H1 (cell line): ENCODE measurements around the gene C15orf39. TPM values are rescaled to one million over a fixed set of nuclear protein-coding genes. Genes with fewer than 3 reads are reported as not detected.

ENCODE experiments used
- CTCF ChIA-PET: fragments of 300-600 bp; sonication (Branson Sonifier 250); formaldehyde crosslinking; loops from one replicate; lab custom pipeline; 2021; ENCODE audit not compliant: partially characterized antibody; lab: Charles Lee
- POLR2A ChIA-PET: fragments of 300-600 bp; sonication (Branson Sonifier 250); formaldehyde crosslinking; loops from one replicate; lab custom pipeline; 2021; ENCODE audit warnings: inconsistent platforms; ENCODE audit not compliant: partially characterized antibody; lab: Charles Lee
- DNase-seq, 2 experiments: peaks; one replicate each; pipeline versions ENCODE4 v3.0.0 to v3.0.0-alpha.2; 2010 to 2022; ENCODE audit warnings: low spot score in 2 of 2, low read depth in 1 of 2, mixed read lengths in 1 of 2
- FAIRE-seq: peaks from 2 replicates; lab custom pipeline; 2011; peaks lifted over from hg19 to GRCh38; lab: Jason Lieb, UNC
- H2AFZ ChIP-seq: 2 replicates; pipeline ENCODE4 v1.8.1; 2012; ENCODE audit warnings: low read length, inconsistent platforms
- H2AK5ac ChIP-seq: 2 replicates; pipeline ENCODE4 v1.6.1; 2013; ENCODE audit warnings: low read depth, low read length
- H2BK120ac ChIP-seq: replicated peaks from 2 replicates; pipeline ENCODE3; 2013; ENCODE audit warnings: low read depth, low read length, inconsistent platforms
- H2BK12ac ChIP-seq: 2 replicates; pipeline ENCODE4 v1.6.1; 2013; ENCODE audit warnings: low read depth, low read length
- H2BK15ac ChIP-seq: 2 replicates; pipeline ENCODE4 v1.6.1; 2013; ENCODE audit warnings: low read length
- H2BK20ac ChIP-seq: 2 replicates; pipeline ENCODE4 v1.6.1; 2013; ENCODE audit warnings: low read length
- H2BK5ac ChIP-seq: 2 replicates; pipeline ENCODE4 v1.6.1; 2013; ENCODE audit warnings: low read depth, low read length
- H3K14ac ChIP-seq: 2 replicates; pipeline ENCODE4 v1.6.1; 2013; ENCODE audit warnings: inconsistent platforms; ENCODE audit not compliant: insufficient read length
- H3K18ac ChIP-seq: 2 replicates; pipeline ENCODE4 v1.6.1; 2013; ENCODE audit warnings: low read length; ENCODE audit errors: extremely low read depth
- H3K23ac ChIP-seq: 2 replicates; pipeline ENCODE4 v1.6.1; 2013; ENCODE audit warnings: inconsistent platforms; ENCODE audit not compliant: insufficient read length
- H3K23me2 ChIP-seq: 2 replicates; pipeline ENCODE4 v1.6.1; 2013; ENCODE audit warnings: low read depth, low read length
- H3K27ac ChIP-seq: 2 replicates; pipeline ENCODE4 v1.6.1; 2011; ENCODE audit warnings: low read depth, low read length, inconsistent platforms
- H3K27me3 ChIP-seq, 4 experiments: replicated peaks in 1 of 4; 1 replicate in 1 of 4; 2 replicates in 3 of 4; pipeline versions ENCODE4 v1.6.1 to v1.8.1; 2011 to 2013; ENCODE audit warnings: low read length in 3 of 4, mild to moderate bottlenecking in 3 of 4, inconsistent platforms in 2 of 4, mixed read lengths in 2 of 4, moderate library complexity in 1 of 4; ENCODE audit not compliant: control insufficient read depth in 3 of 4, insufficient read depth in 3 of 4; ENCODE audit errors: extremely low read depth in 1 of 4
- H3K36me3 ChIP-seq, 4 experiments: 2 replicates each; pipeline versions ENCODE4 v1.6.1 to v1.8.1; 2011 to 2013; ENCODE audit warnings: mild to moderate bottlenecking in 4 of 4, low read length in 3 of 4, moderate library complexity in 2 of 4, control low read depth in 1 of 4, inconsistent platforms in 1 of 4; ENCODE audit not compliant: insufficient read depth in 4 of 4, control insufficient read depth in 2 of 4
- H3K4ac ChIP-seq: replicated peaks from 2 replicates; pipeline ENCODE3; 2013; ENCODE audit warnings: low read length, low read depth, mixed read lengths, inconsistent platforms; ENCODE audit not compliant: insufficient read length
- H3K4me1 ChIP-seq, 4 experiments: replicated peaks in 1 of 4; 1 replicate in 1 of 4; 2 replicates in 3 of 4; pipeline versions ENCODE4 v1.6.1 to v1.8.1; 2011 to 2013; ENCODE audit warnings: low read length in 3 of 4, inconsistent platforms in 2 of 4, mixed read lengths in 1 of 4; ENCODE audit not compliant: insufficient read depth in 4 of 4, control insufficient read depth in 3 of 4
- H3K4me2 ChIP-seq, 2 experiments: 2 replicates each; pipeline versions ENCODE4 v1.6.1 to v1.8.1; 2011 to 2013; ENCODE audit warnings: low read depth in 2 of 2, low read length in 2 of 2, control low read depth in 1 of 2, inconsistent platforms in 1 of 2, mild to moderate bottlenecking in 1 of 2; ENCODE audit not compliant: insufficient read depth in 1 of 2
- H3K4me3 ChIP-seq, 4 experiments: fragments of 200-600, 300-600 bp in 1 of 4; sonication (generic), shearing (Covaris generic), sonication (Bioruptor Twin) in 1 of 4; 2 replicates each; pipeline versions ENCODE4 v1.5.1 to v1.8.1; 2011 to 2016; ENCODE audit warnings: low read length in 4 of 4, low read depth in 3 of 4, control low read depth in 2 of 4, inconsistent platforms in 2 of 4, mild to moderate bottlenecking in 2 of 4, mixed read lengths in 1 of 4, moderate library complexity in 1 of 4; ENCODE audit not compliant: insufficient read depth in 2 of 4; ENCODE audit errors: extremely low read depth in 1 of 4
- H3K56ac ChIP-seq: replicated peaks from 2 replicates; pipeline ENCODE3; 2013; ENCODE audit warnings: low read depth, mild to moderate bottlenecking, mixed read lengths, low read length, inconsistent platforms; ENCODE audit not compliant: insufficient read length
- H3K79me1 ChIP-seq: 2 replicates; pipeline ENCODE4 v1.6.1; 2013; ENCODE audit warnings: low read depth, low read length, control low read depth
- H3K79me2 ChIP-seq, 2 experiments: 2 replicates each; pipeline versions ENCODE4 v1.6.1 to v1.8.1; 2012 to 2013; ENCODE audit warnings: low read length in 2 of 2, mild to moderate bottlenecking in 2 of 2, inconsistent platforms in 1 of 2; ENCODE audit not compliant: insufficient read depth in 2 of 2, control insufficient read depth in 1 of 2
- H3K9ac ChIP-seq, 4 experiments: replicated peaks in 1 of 4; 1 replicate in 1 of 4; 2 replicates in 3 of 4; pipeline versions ENCODE4 v1.6.1 to v1.8.1; 2011 to 2013; ENCODE audit warnings: low read depth in 3 of 4, low read length in 3 of 4, control low read depth in 2 of 4, mild to moderate bottlenecking in 2 of 4, moderate library complexity in 2 of 4, inconsistent platforms in 1 of 4; ENCODE audit errors: extremely low read depth in 1 of 4
- H3K9me3 ChIP-seq, 2 experiments: 2 replicates each; pipeline versions ENCODE4 v1.6.1 to v1.8.1; 2012 to 2013; ENCODE audit warnings: mild to moderate bottlenecking in 2 of 2, moderate library complexity in 2 of 2, control low read depth in 1 of 2, inconsistent platforms in 1 of 2, low read depth in 1 of 2, low read length in 1 of 2, mixed read lengths in 1 of 2; ENCODE audit not compliant: insufficient read depth in 2 of 2
- H4K20me1 ChIP-seq, 2 experiments: replicated peaks in 1 of 2; 2 replicates each; pipeline versions ENCODE3 to v1.8.1; 2011 to 2013; ENCODE audit warnings: inconsistent platforms in 2 of 2, low read length in 2 of 2, mild to moderate bottlenecking in 1 of 2; ENCODE audit not compliant: insufficient read depth in 2 of 2, control insufficient read depth in 1 of 2
- H4K5ac ChIP-seq: 2 replicates; pipeline ENCODE4 v1.6.1; 2013; ENCODE audit warnings: low read length, low read depth, mixed read lengths, inconsistent platforms; ENCODE audit not compliant: insufficient read length
- H4K8ac ChIP-seq: 2 replicates; pipeline ENCODE4 v1.8.0; 2013; ENCODE audit warnings: mild to moderate bottlenecking, moderate library complexity, low read length, inconsistent platforms; ENCODE audit not compliant: insufficient read depth; ENCODE audit errors: extremely low read depth
- H4K91ac ChIP-seq: replicated peaks from 2 replicates; pipeline ENCODE3; 2013; ENCODE audit warnings: low read length, mixed read lengths, inconsistent platforms; ENCODE audit not compliant: insufficient read length
- ATF2 ChIP-seq: IDR thresholded peaks from 2 replicates; pipeline ENCODE4 v1.6.1; 2012; ENCODE audit warnings: low read length, inconsistent platforms
- BRCA1 ChIP-seq: IDR thresholded peaks from 2 replicates; pipeline ENCODE4 v1.6.1; 2012; ENCODE audit warnings: low read depth, low read length, improper control_type of control experiment
- CBX8 ChIP-seq: fragments of 300-800, 300-1000 bp; sonication (generic); IDR thresholded peaks from 2 replicates; pipeline ENCODE4 v1.7.1; 2016; ENCODE audit warnings: low read depth, low read length, borderline replicate concordance
- HDAC6 ChIP-seq: IDR thresholded peaks from one replicate; pipeline ENCODE4 v1.7.1; 2012; ENCODE audit warnings: low read depth, mild to moderate bottlenecking, inconsistent platforms, low read length, moderate library complexity
- KDM1A ChIP-seq: fragments of 200-600, 300-600 bp; sonication (generic); IDR thresholded peaks from 2 replicates; pipeline ENCODE4 v1.7.1; 2016; ENCODE audit warnings: mild to moderate bottlenecking, low read length, borderline replicate concordance
- SAP30 ChIP-seq: fragments of 300-600 bp; sonication (generic); IDR thresholded peaks from 2 replicates; pipeline ENCODE4 v1.7.1; 2012; ENCODE audit warnings: low read length, moderate library complexity, mild to moderate bottlenecking, inconsistent platforms; ENCODE audit not compliant: insufficient read depth, insufficient replicate concordance
- TEAD4 ChIP-seq: IDR thresholded peaks from 2 replicates; pipeline ENCODE4 v1.6.1; 2012; ENCODE audit warnings: low read depth, low read length, inconsistent platforms, mixed read lengths
- ZNF274 ChIP-seq: IDR thresholded peaks from 2 replicates; pipeline ENCODE4 v1.7.0; 2012; ENCODE audit warnings: low read length, borderline replicate concordance; ENCODE audit errors: extremely low read depth
- WGBS, 2 experiments: shearing (Covaris generic) in 1 of 2; methylation state at CpG; one replicate each; pipeline versions ENCODE4 v1.1.6 to v1.1.7; 2013 to 2015; ENCODE audit warnings: low lambda C conversion rate in 2 of 2, mixed read lengths in 2 of 2, inconsistent platforms in 1 of 2, low coverage in 1 of 2, missing lambda C conversion rate in 1 of 2; ENCODE audit not compliant: insufficient replicate concordance in 2 of 2, insufficient coverage in 1 of 2, insufficient read length in 1 of 2; ENCODE audit errors: extremely low coverage in 1 of 2, missing lambda C conversion rate in 1 of 2; 5-methylcytosine and 5-hydroxymethylcytosine counted together
- polyA plus RNA-seq, 7 experiments: library from polyadenylated mRNA; depleted of rRNA in 3 of 7; stranded (reverse) in 5 of 7; unstranded in 2 of 7; fragments of >200 nt in 5 of 7; fragments of 200-250 nt in 2 of 7; gene quantifications; 1 replicate in 5 of 7; 2 replicates in 1 of 7; 4 replicates in 1 of 7; pipeline versions ENCODE4 v1.2.1 to v1.2.3, GENCODE V29; 2011 to 2013; ENCODE audit warnings: missing spikeins in 2 of 7, mixed read lengths in 2 of 7
- total RNA-seq: library from RNA; stranded (reverse); fragmentation: NEBNext Ultra II Directional; extraction: Animal tissue kit (Norgen Biotek cat#: 25700); gene quantifications from 2 replicates; pipeline ENCODE4 v1.2.1, GENCODE V29; 2021
- TF ChIP-seq, protein P1 (sequence below): IDR thresholded peaks from 2 replicates; pipeline ENCODE4 v1.6.1; 2012; ENCODE audit warnings: inconsistent platforms

C15orf39 gene
- total and polyA plus RNA-seq, 2 of the 8 experiments (the other 6 are each of a cell fraction or from before 2014, with no cell fraction given) = 13.8 to 38.5 TPM

DNA sequence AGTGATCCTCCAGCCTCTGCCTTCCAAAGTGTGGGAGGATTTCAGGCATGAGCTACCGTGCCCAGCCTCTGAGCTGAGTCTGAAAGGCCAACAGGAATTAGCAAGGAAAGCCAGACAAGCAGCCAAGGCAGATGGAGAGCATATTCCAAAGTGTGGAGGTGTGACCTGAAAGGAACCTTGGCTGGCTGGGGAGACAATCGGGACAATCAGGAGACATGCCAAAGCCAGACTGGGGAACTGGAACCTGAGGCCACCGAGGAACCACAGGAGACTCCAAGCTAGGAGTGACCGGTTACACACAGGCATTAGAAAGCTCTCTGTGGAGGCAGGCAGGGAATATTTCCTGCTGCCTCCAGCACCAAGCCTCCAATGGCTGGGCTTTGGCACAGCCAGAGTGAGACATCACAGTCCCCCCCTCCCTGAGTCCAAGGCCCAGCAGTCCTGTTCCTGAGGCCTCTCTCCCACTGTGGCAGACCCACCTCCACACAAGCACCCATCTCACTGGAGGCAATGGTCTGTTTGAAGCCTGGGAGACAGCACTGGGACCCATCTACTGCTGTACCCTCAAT lies 4.5 kb upstream of the C15orf39 start:
- no peak overlapping the region for H4K8ac ChIP-seq
- TF ChIP-seq ZNF274 (no peak), SAP30 (no peak), ATF2 (no peak), TEAD4 (no peak), CBX8 (no peak), BRCA1 (no peak), HDAC6 (no peak), KDM1A (no peak)
- TF ChIP-seq, protein P1, sequence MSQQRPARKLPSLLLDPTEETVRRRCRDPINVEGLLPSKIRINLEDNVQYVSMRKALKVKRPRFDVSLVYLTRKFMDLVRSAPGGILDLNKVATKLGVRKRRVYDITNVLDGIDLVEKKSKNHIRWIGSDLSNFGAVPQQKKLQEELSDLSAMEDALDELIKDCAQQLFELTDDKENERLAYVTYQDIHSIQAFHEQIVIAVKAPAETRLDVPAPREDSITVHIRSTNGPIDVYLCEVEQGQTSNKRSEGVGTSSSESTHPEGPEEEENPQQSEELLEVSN = no peak
- H2BK20ac ChIP-seq = 0 out of 2 replicates have a peak overlapping the region, but pooled peaks have one; percentile 48
- H3K9ac ChIP-seq = no peak overlapping the region
- no peak overlapping the region for H4K5ac ChIP-seq
- no peak overlapping the region for H3K56ac ChIP-seq
- no peak overlapping the region for H2BK5ac ChIP-seq
- no peak overlapping the region for H2BK120ac ChIP-seq
- H3K4me3 ChIP-seq = no peak overlapping the region
- H4K20me1 ChIP-seq = no peaks in the 10 kb centered on the region
- no peak for FAIRE-seq
- H2AK5ac ChIP-seq = no peak overlapping the region; the same call in 1 of the 2 replicates
- 87% methylated on average over 4 of the region's 4 CpGs; no CpG with 5 or more reads in 1 of the 2 experiments for WGBS, 2 experiments
- H2BK15ac ChIP-seq = peak overlapping the region; percentile 53; the same call in 1 of the 2 replicates
- peaks cover 12% of the 10 kb centered on the region; the same call in 1 of the 2 replicates for H3K23me2 ChIP-seq
- no peak overlapping the region for H2AFZ ChIP-seq
- H4K91ac ChIP-seq = no peak overlapping the region
- H3K79me1 ChIP-seq = no peaks in the 10 kb centered on the region
- H3K27me3 ChIP-seq = no peaks in the 10 kb centered on the region
- no peak overlapping the region for H3K23ac ChIP-seq
- peak overlapping the region; percentile 75; the same call in 1 of the 2 replicates for H2BK12ac ChIP-seq
- H3K79me2 ChIP-seq = peaks cover 0 to under 1% of the 10 kb centered on the region in 2 experiments; a peak in 1 of 4 replicates
- no peak for DNase-seq
- no peaks in the 10 kb centered on the region for H3K9me3 ChIP-seq
- no peak overlapping the region for H3K4ac ChIP-seq
- no peak overlapping the region for H3K14ac ChIP-seq
- ChIA-PET CTCF (interaction anchor here (0.7 to 8.3 kb wide), 8 partner anchors 9 to 168 kb away, joined by 3 to 90 read pairs (median 6); no protein-coding TSS in a partner anchor), POLR2A (interaction anchor here (0.6 to 1.9 kb wide), 3 partner anchors 11 to 154 kb away, joined by 3 to 5 read pairs (median 4); no protein-coding TSS in a partner anchor)
- H3K4me2 ChIP-seq = no peak overlapping the region
- no peaks in the 10 kb centered on the region for H3K36me3 ChIP-seq
- H3K27ac ChIP-seq = no peak overlapping the region
- H3K18ac ChIP-seq = no peak overlapping the region
- H3K4me1 ChIP-seq = peaks cover 3 to 43% (median 27%) of the 10 kb centered on the region in 4 experiments
